Measurements from ENCODE around the gene LHPP.

The LHPP gene

GRCh38 chr10:124629842-124630241 lies 168.2 kb downstream of the LHPP start:
- Histone ChIP-seq H3K79me2 (ENCODE audit: insufficient read depth, low read length) (peaks cover 4% of the 10 kb centered on the region; the same call in 1 of the 2 replicates), H3K9ac (ENCODE audit: low read length) (no peak overlapping the region), H3K4me3 (ENCODE audit: low read depth, low read length, poor library complexity, severe bottlenecking) (no peak overlapping the region), H3K4me1 (ENCODE audit: insufficient read depth, low read length, severe bottlenecking) (peaks cover 73% of the 10 kb centered on the region), H3K9me3 (ENCODE audit: low read length) (no peaks in the 10 kb centered on the region), H3K4me2 (ENCODE audit: low read length) (no peak overlapping the region), H3K36me3 (ENCODE audit: insufficient read depth, low read length) (peaks cover 10% of the 10 kb centered on the region; the same call in 1 of the 2 replicates), H3K27me3 (ENCODE audit: insufficient read depth, low read length) (no peaks in the 10 kb centered on the region), H2AFZ (ENCODE audit: low read length) (no peak overlapping the region), H3K27ac (ENCODE audit: low read depth, low read length, poor library complexity, severe bottlenecking) (peak overlapping the region; percentile 93), H4K20me1 (ENCODE audit: insufficient read depth, low read length) (no peaks in the 10 kb centered on the region), H3F3A (ENCODE audit: insufficient read depth, low read length) (no peaks in the 10 kb centered on the region), H3K9me2 (ENCODE audit: low read depth, low read length) (no peaks in the 10 kb centered on the region)
- TF ChIP-seq, protein P1, sequence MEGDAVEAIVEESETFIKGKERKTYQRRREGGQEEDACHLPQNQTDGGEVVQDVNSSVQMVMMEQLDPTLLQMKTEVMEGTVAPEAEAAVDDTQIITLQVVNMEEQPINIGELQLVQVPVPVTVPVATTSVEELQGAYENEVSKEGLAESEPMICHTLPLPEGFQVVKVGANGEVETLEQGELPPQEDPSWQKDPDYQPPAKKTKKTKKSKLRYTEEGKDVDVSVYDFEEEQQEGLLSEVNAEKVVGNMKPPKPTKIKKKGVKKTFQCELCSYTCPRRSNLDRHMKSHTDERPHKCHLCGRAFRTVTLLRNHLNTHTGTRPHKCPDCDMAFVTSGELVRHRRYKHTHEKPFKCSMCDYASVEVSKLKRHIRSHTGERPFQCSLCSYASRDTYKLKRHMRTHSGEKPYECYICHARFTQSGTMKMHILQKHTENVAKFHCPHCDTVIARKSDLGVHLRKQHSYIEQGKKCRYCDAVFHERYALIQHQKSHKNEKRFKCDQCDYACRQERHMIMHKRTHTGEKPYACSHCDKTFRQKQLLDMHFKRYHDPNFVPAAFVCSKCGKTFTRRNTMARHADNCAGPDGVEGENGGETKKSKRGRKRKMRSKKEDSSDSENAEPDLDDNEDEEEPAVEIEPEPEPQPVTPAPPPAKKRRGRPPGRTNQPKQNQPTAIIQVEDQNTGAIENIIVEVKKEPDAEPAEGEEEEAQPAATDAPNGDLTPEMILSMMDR (IDR thresholded peaks at IDR 0.05; ENCODE audit: low read length): no peak
- TF ChIP-seq EZH2 (IDR thresholded peaks at IDR 0.05; ENCODE audit: borderline replicate concordance, low read length): no peak

DNA sequence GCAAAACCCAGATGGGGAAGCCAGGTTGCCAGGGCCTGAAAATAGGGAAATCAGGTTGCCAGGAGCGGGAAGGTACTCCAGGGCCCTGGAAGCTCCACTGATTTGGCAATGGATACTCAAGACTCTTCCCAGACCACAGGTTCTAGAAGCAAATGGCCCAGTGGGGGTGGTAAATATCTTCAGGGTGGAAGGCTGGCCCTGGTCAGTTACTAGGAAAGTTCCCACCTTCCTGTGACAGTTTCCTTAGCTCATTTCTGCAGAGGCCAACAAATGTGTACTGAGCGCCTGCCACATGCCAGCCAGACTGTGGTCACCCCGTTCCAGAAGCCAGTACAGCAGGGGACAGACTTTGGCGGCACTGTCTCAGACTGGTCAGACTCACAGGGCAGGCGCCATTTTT lies 168.9 kb downstream of the LHPP start:
- TF ChIP-seq EZH2 (IDR thresholded peaks at IDR 0.05; ENCODE audit: borderline replicate concordance, low read length): no peak
- TF ChIP-seq, protein P1 (IDR thresholded peaks at IDR 0.05; ENCODE audit: low read length): no peak
- Histone ChIP-seq H3K9ac (ENCODE audit: low read length) (no peak overlapping the region), H3K9me3 (ENCODE audit: low read length) (no peaks in the 10 kb centered on the region), H3K79me2 (ENCODE audit: insufficient read depth, low read length) (peaks cover 4% of the 10 kb centered on the region; the same call in 1 of the 2 replicates), H3K27ac (ENCODE audit: low read depth, low read length, poor library complexity, severe bottlenecking) (peak overlapping the region; percentile 93), H3K36me3 (ENCODE audit: insufficient read depth, low read length) (peaks cover 10% of the 10 kb centered on the region; the same call in 1 of the 2 replicates), H3F3A (ENCODE audit: insufficient read depth, low read length) (no peaks in the 10 kb centered on the region), H2AFZ (ENCODE audit: low read length) (no peak overlapping the region), H3K4me2 (ENCODE audit: low read length) (no peak overlapping the region), H3K27me3 (ENCODE audit: insufficient read depth, low read length) (no peaks in the 10 kb centered on the region), H3K4me3 (ENCODE audit: low read depth, low read length, poor library complexity, severe bottlenecking) (no peak overlapping the region), H3K9me2 (ENCODE audit: low read depth, low read length) (no peaks in the 10 kb centered on the region), H4K20me1 (ENCODE audit: insufficient read depth, low read length) (no peaks in the 10 kb centered on the region), H3K4me1 (ENCODE audit: insufficient read depth, low read length, severe bottlenecking) (peaks cover 66% of the 10 kb centered on the region)

GRCh38 chr10:124632064-124632531 lies 170.5 kb downstream of the LHPP start:
- H3K9ac ChIP-seq (ENCODE audit: low read length): no peak overlapping the region; the same call in 1 of the 2 replicates
- H3K9me3 ChIP-seq (ENCODE audit: low read length): no peaks in the 10 kb centered on the region
- H3K27me3 ChIP-seq (ENCODE audit: insufficient read depth, low read length): no peaks in the 10 kb centered on the region
- peaks cover 9% of the 10 kb centered on the region for H3K79me2 ChIP-seq (ENCODE audit: insufficient read depth, low read length)
- peaks cover 10% of the 10 kb centered on the region; the same call in 1 of the 2 replicates for H3K36me3 ChIP-seq (ENCODE audit: insufficient read depth, low read length)
- peak overlapping the region; percentile 9 for H3K27ac ChIP-seq (ENCODE audit: low read depth, low read length, poor library complexity, severe bottlenecking)
- H3K9me2 ChIP-seq (ENCODE audit: low read depth, low read length): no peaks in the 10 kb centered on the region
- H4K20me1 ChIP-seq (ENCODE audit: insufficient read depth, low read length): no peaks in the 10 kb centered on the region
- H2AFZ ChIP-seq (ENCODE audit: low read length): no peak overlapping the region
- peaks cover 56% of the 10 kb centered on the region for H3K4me1 ChIP-seq (ENCODE audit: insufficient read depth, low read length, severe bottlenecking)
- no peak overlapping the region for H3K4me3 ChIP-seq (ENCODE audit: low read depth, low read length, poor library complexity, severe bottlenecking)
- no peak overlapping the region for H3K4me2 ChIP-seq (ENCODE audit: low read length)
- no peak for TF ChIP-seq EZH2 (IDR thresholded peaks at IDR 0.05; ENCODE audit: borderline replicate concordance, low read length)
- TF ChIP-seq, protein P1 (IDR thresholded peaks at IDR 0.05; ENCODE audit: low read length): peak; percentile 55
- H3F3A ChIP-seq (ENCODE audit: insufficient read depth, low read length): no peaks in the 10 kb centered on the region
